Left lobe of liver (tissue), 2 donors: Measurements from ENCODE around the gene SLC38A1. TPM values are rescaled to one million over a fixed set of nuclear protein-coding genes. Genes with fewer than 3 reads are reported as not detected.

Experiments
- ATAC-seq: fragments of 200-7000 bp; cut with Tn5 transposase; one replicate; pipeline ENCODE4 v1.9.1; 2020; ENCODE audit warnings: mild to moderate bottlenecking, moderate library complexity
- DNase-seq: peaks from one replicate; pipeline ENCODE4 v3.0.0-alpha.2; 2020; ENCODE audit warnings: low spot score
- total RNA-seq: library from RNA; stranded (reverse); gene quantifications from one replicate; pipeline ENCODE4 v1.2.1, GENCODE V29; 2021
- donor health status: DM: no; HTN: no; CAD: no; lungs with moderate emphysema.
- donor health status: DM: no; HTN: yes; CAD: no.

SLC38A1 gene
- total RNA-seq, 1 donor from 2014 or later, result 7.7 TPM

DNA sequence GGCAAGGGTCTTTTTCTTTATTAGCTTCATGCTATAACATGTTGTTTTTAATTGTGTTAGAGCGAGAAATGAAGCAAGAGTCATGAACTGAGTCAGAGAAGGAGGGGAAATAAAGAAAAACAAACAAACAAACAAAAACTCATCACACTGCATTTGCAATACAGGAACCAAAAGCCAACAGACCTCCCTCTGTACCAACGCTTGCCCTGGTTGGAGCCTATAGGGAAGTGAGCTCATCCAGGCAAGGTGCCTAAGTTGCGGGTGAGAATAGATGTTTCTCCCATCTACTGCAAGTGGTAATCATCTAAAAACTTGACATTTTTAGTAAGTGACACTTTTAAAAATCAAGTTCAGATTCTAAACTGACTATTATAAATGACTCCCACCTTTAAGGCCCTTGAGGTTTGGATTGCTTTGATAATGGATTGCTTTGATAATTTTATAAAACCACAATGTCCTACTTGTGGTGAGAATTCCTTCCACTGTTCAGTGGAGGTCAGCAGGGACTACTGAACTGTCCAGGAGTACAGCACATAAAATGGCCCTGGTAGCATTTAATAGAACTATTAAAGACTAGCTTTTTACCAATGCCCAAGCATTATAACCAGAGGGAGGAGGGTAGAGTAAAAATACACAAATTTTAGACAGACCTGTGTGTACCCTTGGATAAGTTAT, 31.3 kb downstream of the SLC38A1 start:
- ATAC-seq (no peak), DNase-seq (no peak)

DNA sequence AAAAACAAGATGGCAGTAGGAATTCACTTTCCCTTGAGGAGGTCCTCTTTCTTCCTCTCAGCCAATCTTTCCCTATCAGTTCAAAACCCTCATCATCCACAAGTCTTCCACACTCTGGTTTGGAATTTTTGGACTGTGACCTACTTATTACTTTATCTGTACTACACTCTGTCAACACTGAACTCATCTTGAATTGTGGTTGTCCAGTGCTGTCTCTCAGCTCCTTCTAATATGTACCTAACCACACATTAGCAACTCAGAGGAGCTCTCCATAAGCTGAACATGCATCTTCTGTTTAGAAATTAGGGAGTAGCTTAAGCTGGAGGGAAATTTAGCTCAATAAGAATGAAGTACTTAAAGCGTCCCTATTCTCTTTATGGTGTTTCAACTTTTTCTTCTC, 34.8 kb downstream of the SLC38A1 start:
- ATAC-seq (peak; percentile 13), DNase-seq (no peak)

DNA sequence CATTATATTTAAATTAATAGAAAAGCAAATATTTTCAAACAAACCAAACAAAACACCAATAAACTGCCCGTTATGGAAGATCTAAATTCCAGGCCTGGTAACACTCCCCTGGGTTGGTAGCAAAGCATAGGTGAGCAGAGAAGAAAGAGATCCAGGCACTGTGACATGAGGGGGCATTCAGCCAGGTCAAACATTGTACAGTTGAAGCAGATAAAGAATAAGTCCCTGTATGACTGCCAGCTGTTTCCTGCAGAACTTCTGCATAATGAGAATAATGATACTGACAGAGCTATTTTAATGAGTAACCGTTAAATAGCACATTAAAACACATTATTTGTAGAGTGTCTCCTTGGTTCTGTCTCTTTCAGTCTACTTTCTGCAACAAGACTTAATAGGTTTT, 35.4 kb downstream of the SLC38A1 start:
- DNase-seq, result no peak
- no peak for ATAC-seq

DNA sequence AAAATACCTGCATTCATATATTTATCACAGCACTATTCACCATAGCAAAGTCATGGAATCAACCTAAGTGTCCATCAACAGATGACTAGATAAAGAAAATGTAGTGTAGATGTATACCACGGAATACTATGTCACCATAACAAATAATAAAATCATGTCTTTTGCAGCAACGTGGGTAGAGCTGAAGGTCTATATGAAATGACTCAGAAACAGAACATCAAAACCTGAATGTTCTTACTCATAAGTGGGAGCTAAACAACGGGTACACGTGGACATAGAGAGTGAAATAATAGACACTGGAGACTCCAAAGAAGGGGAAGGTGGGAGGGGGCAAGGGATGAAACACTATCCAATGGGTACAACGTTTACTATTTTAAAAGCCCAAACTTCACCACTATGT, 37.9 kb downstream of the SLC38A1 start:
- ATAC-seq (no peak), DNase-seq (no peak)

- DNase-seq, result no peak
- ATAC-seq, result no peak
Observed at GRCh38 chr12:46230306-46230705, 38.5 kb downstream of the SLC38A1 start.

- no peak for ATAC-seq
- no peak for DNase-seq
Observed at GRCh38 chr12:46227616-46228015, 41.2 kb downstream of the SLC38A1 start.

- DNase-seq, result no peak
- peak; percentile 21 for ATAC-seq
Observed at GRCh38 chr12:46224386-46224785, 44.5 kb downstream of the SLC38A1 start.

DNA sequence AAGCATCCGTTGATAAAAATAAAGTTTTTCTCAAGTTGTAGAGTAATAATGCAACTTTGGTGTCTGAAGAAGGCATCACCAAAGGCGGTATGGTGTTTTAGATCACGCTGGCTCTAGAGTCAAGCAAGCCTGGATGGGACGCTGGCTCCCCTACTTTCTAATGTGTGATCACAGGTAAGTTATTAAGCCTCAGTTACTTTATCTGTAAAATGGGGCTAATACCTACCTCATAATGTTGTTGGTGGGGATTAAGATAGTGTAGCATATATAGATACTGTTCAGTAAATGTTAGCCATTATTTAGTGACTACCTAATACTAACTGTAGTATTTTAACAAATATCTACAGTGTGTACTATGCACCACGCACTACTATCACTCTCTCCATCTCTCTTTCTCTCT, 45.8 kb downstream of the SLC38A1 start:
- DNase-seq (no peak), ATAC-seq (no peak)

DNA sequence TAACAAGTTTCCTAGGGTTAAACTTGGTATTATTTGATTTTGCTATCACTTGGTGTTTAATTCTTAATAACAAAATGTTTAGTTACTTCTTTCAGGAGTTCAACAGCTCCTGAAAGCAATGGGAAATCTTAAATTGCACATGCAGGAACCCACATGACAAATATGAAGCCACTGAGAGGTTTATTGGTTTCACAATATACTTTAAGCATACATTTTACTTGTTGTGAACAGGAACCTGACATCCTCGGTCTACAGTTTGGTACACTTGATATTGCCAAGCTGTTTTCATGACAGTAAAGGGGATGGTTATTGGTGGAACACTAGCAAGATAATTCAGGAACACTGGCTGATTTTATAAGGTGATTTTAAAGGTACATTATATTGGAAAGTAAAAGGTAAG, 46.2 kb downstream of the SLC38A1 start:
- ATAC-seq, result no peak
- no peak for DNase-seq

DNA sequence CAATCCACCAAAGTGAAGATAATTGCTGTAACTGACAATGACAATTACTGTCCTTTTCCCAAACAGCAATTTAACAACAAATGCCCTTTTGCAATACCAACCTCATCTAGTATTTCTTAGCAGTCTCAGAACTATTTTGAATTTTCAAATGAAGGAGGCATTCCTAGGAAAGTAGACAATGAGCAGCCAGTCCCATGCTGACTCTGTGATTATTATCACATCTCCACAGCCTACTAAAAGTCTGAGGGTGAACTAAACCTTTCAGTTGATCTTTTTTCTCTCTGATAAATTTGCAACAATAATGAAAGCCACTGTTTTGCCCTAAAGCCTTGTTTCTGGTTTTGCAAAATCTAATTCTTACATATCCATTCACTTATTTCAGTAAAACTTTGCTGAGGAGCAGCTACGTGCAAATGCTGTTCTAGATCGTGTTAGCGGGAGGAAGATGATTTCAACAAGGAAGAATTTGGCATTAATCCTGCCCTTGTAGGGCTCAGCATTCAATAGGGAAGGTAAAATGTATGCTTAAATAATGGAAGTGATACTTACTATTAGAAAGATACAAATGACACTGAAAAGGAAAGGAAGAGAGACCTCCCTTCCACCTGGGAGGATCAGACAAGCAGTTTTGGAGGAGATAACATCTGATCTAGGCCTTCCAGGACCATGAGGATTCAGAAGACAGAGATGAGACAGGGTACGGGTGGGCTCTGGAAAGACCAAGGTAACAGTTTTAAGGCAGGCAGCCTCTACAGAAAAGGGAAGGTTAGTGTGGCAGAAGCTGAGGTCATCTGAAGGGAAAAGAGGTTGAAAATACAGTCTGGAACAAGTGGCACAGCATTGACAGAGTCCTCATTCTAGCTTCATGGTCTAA, 47.4 kb downstream of the SLC38A1 start:
- DNase-seq (no peak), ATAC-seq (no peak)

DNA sequence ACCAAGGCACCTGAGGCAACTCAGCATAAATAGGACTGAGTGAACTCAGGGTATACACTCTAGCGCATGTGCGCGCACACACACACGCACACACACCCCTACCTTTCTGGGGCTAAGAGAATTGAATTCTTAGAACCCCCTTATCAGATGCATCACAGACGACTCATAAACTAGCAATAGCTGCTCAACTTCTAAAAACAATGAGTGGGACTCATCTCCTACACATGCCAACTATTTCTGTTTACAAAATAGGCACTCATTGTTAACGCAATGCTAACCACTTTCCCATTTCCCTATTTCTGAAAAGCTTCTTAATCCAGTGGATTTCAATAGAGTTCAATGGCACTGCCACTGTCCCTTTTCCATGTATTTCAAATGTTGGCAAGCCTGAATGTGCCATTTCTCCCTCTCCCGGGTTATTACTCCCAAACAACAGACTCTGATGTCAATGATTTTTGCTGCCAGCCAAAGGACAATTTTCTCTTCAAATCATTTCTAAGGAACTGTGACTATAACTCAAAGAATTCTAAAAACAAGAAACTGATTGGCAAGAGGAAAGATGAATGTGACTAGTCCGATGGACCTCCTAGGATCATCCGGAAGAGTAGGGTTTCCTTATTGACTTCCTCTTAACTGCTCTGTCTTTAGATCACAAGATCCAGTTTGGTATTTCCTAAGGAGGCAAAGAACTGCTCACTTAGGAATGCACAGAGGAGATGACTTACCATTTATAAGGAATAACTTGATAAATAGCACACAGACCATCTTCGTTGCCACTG, 48.8 kb downstream of the SLC38A1 start:
- no peak for ATAC-seq
- no peak for DNase-seq

DNA sequence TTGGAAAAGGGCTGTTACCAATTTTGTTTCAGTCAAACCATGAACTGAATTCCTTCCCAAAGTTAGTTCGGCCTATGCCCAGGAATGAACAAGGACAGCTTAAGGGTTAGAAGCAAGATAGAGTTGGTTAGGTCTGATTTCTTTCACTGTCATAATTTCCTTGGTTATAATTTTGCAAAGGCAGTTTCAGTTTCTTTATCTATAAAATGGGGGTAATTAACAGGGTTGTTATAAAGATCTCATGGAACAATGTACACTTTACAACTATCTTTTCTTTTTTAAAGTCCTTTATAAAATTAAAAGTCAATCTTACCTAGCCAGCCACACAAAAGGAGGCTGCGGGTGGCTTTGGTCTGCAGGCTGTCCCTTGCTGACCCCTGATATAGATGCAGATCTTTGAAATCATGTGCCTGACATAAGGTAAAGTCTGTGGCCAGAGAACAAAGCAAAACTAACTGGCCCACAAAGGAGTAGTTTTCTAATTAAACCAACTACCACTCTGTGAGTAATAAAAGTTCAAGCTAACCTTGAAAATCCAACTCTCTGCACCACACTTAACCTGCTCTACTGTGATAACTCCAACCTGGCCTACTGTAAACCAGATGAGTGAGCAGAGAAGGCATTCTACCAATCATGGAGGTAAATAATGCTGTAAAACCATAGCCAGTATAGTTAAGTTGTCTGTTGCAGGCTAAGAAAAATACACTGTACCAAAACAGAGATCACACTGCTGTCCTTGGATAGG, 49.5 kb downstream of the SLC38A1 start:
- ATAC-seq (no peak), DNase-seq (no peak)

GRCh38 chr12:46218322-46219095, 50.3 kb downstream of the SLC38A1 start:
- ATAC-seq (no peak), DNase-seq (no peak)

GRCh38 chr12:46217541-46218321, 51.1 kb downstream of the SLC38A1 start:
- no peak for DNase-seq
- no peak for ATAC-seq

- ATAC-seq, result no peak
- no peak for DNase-seq
Observed at GRCh38 chr12:46214668-46215436, 54.0 kb downstream of the SLC38A1 start.

DNA sequence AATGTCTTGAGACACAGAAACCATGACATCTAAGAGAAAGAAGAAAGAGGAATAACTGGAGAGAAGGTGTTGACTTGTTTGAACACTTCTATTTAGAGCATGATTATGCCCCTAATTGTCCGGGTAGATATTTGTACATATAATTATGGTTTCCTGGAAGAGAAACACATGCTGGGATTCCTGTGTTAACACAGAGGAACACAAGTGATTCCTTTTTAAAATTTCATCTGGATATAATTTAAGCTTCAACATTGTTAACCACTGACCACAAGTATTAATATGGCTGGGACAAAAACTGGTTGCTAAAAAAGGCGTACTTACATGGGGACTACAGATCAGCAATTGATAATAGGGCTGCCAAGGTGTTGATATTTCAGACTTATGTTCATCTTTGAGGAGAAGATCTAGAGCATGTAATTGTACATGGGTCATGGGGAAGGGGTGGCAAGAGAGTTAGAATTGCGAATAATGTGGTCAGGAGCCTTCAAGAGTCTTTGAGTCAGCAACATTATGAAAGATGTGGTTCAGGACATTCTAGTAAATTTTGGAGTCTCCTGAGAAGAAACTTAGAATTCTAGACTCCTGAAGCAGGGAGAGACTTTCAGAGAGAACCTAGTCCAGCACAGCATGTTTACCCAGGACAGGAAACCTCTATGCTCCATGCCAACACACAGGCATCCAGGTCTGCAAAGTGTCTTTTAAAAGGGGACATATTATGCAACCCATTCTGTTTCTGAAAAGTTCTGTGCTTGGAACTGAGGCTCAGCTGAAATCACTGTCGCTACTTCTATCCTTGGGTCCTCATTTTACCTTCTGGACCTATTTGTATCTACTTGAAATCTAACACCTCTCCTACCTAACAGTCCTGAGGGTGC, 56.5 kb downstream of the SLC38A1 start:
- ATAC-seq (peak; percentile 72), DNase-seq (no peak)

DNA sequence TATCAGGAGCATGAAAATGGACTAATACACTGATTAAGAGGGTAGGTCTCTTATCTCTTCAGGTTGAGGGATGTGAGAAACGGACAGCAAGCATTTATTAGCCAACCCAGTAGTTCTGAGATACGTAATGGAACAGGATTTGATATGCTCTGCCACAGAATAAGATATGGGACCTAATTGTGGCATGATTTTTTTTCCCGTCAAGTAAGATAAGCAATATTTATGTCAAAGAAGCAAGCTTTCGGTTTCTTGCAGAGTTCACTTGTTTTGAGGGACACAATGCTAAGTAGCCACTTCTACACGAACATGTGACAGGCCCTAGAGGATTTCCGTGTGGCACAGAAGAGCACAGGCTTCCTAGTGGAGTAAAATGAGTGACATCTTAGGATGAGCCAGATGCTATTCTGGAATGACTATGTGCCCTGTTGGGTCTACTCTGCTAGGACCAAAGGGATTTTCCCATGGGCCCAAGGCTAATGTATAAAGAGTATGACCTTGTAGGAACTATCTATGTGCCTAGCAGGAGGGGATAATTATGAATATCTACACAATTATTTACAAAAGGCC, 57.9 kb downstream of the SLC38A1 start:
- no peak for ATAC-seq

More for the DNA sequence above, 57.9 kb downstream of the SLC38A1 start:
- DNase-seq, result no peak
